HepG2 (cell line): ENCODE measurements around the gene NCR3LG1. TPM values are rescaled to one million over a fixed set of nuclear protein-coding genes. Genes with fewer than 3 reads are reported as not detected.

Source experiments
- CTCF ChIP-seq: sonication (generic); formaldehyde crosslinking; IDR thresholded peaks from 2 replicates; pipeline ENCODE4 v1.5.0; 2020; ENCODE audit warnings: mild to moderate bottlenecking, missing genetic modification reagents, moderate library complexity
- IRF9 ChIP-seq: sonication (generic); formaldehyde crosslinking; IDR thresholded peaks from 2 replicates; pipeline ENCODE4 v1.8.0; 2022; ENCODE audit warnings: missing genetic modification reagents, mild to moderate bottlenecking, borderline replicate concordance
- JDP2 ChIP-seq: sonication (generic); formaldehyde crosslinking; IDR thresholded peaks from 2 replicates; pipeline ENCODE4 v1.8.1; 2022; ENCODE audit warnings: missing genetic modification reagents, borderline replicate concordance
- JUN ChIP-seq: sonication (generic); formaldehyde crosslinking; IDR thresholded peaks from 2 replicates; pipeline ENCODE4 v1.4.0; 2020; ENCODE audit warnings: mild to moderate bottlenecking, missing genetic modification reagents
- NFATC3 ChIP-seq: sonication (generic); formaldehyde crosslinking; IDR thresholded peaks from 2 replicates; pipeline ENCODE4 v1.5.1; 2020; ENCODE audit warnings: mild to moderate bottlenecking, missing genetic modification reagents
- PRDM4 ChIP-seq: sonication (generic); formaldehyde crosslinking; IDR thresholded peaks from 2 replicates; pipeline ENCODE4 v1.9.0; 2021; ENCODE audit warnings: missing genetic modification reagents, borderline replicate concordance
- SP2 ChIP-seq: sonication (generic); formaldehyde crosslinking; IDR thresholded peaks from 2 replicates; pipeline ENCODE4 v1.5.1; 2020; ENCODE audit warnings: mild to moderate bottlenecking, missing genetic modification reagents
- USF2 ChIP-seq, 2 experiments: sonication (generic) in 1 of 2; formaldehyde crosslinking in 1 of 2; IDR thresholded peaks; 2 replicates each; pipeline versions ENCODE4 v1.5.1 to v1.6.1; 2011 to 2020; ENCODE audit warnings: borderline replicate concordance in 1 of 2, low read depth in 1 of 2, low read length in 1 of 2, mild to moderate bottlenecking in 1 of 2, missing genetic modification reagents in 1 of 2, moderate library complexity in 1 of 2
- ZBTB1 ChIP-seq: sonication (generic); formaldehyde crosslinking; IDR thresholded peaks from 2 replicates; pipeline ENCODE4 v1.4.0; 2020; ENCODE audit warnings: missing genetic modification reagents, borderline replicate concordance
- ZBTB2 ChIP-seq: sonication (generic); formaldehyde crosslinking; IDR thresholded peaks from 2 replicates; pipeline ENCODE4 v1.8.0; 2022; ENCODE audit warnings: low read depth, missing genetic modification reagents
- ZBTB26 ChIP-seq: IDR thresholded peaks from 2 replicates; pipeline ENCODE4 v1.6.1; 2016; ENCODE audit warnings: missing compliant biosample characterization, missing genetic modification reagents, borderline replicate concordance
- ZBTB42 ChIP-seq: sonication (generic); formaldehyde crosslinking; IDR thresholded peaks from 2 replicates; pipeline ENCODE4 v1.5.0; 2020; ENCODE audit warnings: mild to moderate bottlenecking, missing genetic modification reagents
- ZNF607 ChIP-seq: sonication (generic); formaldehyde crosslinking; IDR thresholded peaks from 2 replicates; pipeline ENCODE4 v1.5.1; 2020; ENCODE audit warnings: missing genetic modification reagents, mild to moderate bottlenecking, borderline replicate concordance
- ZNF616 ChIP-seq: sonication (generic); formaldehyde crosslinking; IDR thresholded peaks from 2 replicates; pipeline ENCODE4 v1.5.0; 2020; ENCODE audit warnings: low read depth, mild to moderate bottlenecking, missing genetic modification reagents
- ZNF724P ChIP-seq: sonication (generic); formaldehyde crosslinking; IDR thresholded peaks from 2 replicates; pipeline ENCODE4 v1.8.0; 2022; ENCODE audit warnings: missing genetic modification reagents, borderline replicate concordance
- ZNF788 ChIP-seq: sonication (generic); formaldehyde crosslinking; IDR thresholded peaks from 2 replicates; pipeline ENCODE4 v1.5.0; 2020; ENCODE audit warnings: mild to moderate bottlenecking, missing genetic modification reagents, borderline replicate concordance
- polyA plus RNA-seq, 8 experiments: library from polyadenylated mRNA; depleted of rRNA in 3 of 8; stranded (reverse) in 7 of 8; unstranded in 1 of 8; fragments of >200 nt; fragmentation: Illumina TruSeq in 4 of 8; extraction: Trizol in 4 of 8; gene quantifications; 2 replicates each; pipeline versions ENCODE4 v1.2.1 to v1.2.3, GENCODE V29; 2011 to 2016; ENCODE audit warnings: low read depth in 4 of 8, missing spikeins in 1 of 8, mixed read lengths in 1 of 8; ENCODE audit not compliant: insufficient read depth in 1 of 8
- total RNA-seq, 5 experiments: library from RNA; depleted of rRNA; stranded (reverse); fragments of >200 nt; fragmentation: Illumina TruSeq; extraction: Trizol; gene quantifications; 2 replicates each; pipeline ENCODE4 v1.2.3, GENCODE V29; 2016; ENCODE audit warnings: low read depth in 1 of 5

The NCR3LG1 gene
- total and polyA plus RNA-seq, 2 of the 13 experiments (the other 11 are each of a cell fraction or from before 2014, with no cell fraction given), result 16.1 to 25.1 TPM

GRCh38 chr11:17352950-17353820, 1.6 kb downstream of the NCR3LG1 start (continued):
- TF ChIP-seq ZNF788 (CRISPR knock-in tag) (peak; percentile 90), ZNF607 (CRISPR knock-in tag) (peak; percentile 91), IRF9 (CRISPR knock-in tag) (peak; percentile 56), ZBTB2 (peak; percentile 71), PRDM4 (CRISPR knock-in tag) (no peak), ZNF616 (CRISPR knock-in tag) (peak; percentile 87; the same call in 1 of the 2 replicates), NFATC3 (no peak; the same call in 1 of the 2 replicates), ZBTB26 (CRISPR knock-in tag) (no peak), ZBTB42 (CRISPR knock-in tag) (no peak), SP2 (CRISPR knock-in tag) (peak; percentile 44; the same call in 1 of the 2 replicates), CTCF (CRISPR knock-in tag) (peak; percentile 42), ZNF724P (CRISPR knock-in tag) (peak; percentile 88; the same call in 1 of the 2 replicates), JUN (CRISPR knock-in tag) (0 out of 2 replicates have a peak, but pooled peaks have one; percentile 24), JDP2 (CRISPR knock-in tag) (no peak), ZBTB1 (CRISPR knock-in tag) (no peak), USF2 (IDR thresholded peaks at IDR 0.05; ENCODE audit: low read depth, low read length) (no peak), USF2 (CRISPR knock-in tag; IDR thresholded peaks at IDR 0.05; ENCODE audit: borderline replicate concordance) (no peak)
